HG02678 (cell line): ENCODE measurements around the gene SEMA3G.

Source experiments
- ATAC-seq: cut with Tn5 transposase; IDR thresholded peaks from one replicate; pipeline ENCODE4 v1.9.1; 2021; ENCODE audit warnings: mild to moderate bottlenecking, moderate library complexity; ENCODE audit not compliant: unreplicated experiment

SEMA3G gene

DNA sequence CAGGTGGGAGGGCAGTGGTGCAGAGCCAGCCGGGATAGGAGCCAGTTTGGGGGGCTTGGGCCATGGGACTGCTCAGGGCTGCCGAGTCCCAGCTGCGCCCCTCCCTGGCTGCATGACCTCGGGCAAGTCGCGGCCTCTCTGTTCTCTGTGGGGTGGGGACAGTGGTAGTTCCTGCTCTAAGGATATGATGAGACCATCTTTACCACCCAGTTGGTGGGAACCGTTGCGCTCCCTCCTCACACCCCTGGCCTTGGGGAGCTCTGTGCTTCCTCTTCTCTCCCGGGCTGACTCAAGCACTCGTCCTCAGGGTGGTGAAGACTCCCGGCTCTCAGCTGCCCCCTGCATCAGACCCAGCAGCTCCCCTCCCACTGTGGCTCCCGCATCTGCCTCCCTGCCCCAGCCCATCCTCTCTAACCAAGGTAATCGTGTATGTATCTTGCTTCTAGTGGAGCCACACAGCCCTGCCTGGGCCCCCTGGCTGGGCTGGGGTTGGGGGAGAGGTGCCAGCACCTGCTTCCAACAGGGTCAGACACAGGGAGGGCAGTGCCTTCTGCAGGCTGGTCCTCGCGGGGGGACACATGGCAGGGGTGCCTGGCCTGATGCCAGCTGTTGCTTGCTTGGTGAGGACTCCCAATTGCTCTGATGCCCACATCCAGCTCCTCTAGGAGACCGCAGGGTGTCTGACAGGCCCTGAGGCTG is 35.1 kb upstream of the SEMA3G start:
- no peak for ATAC-seq

DNA sequence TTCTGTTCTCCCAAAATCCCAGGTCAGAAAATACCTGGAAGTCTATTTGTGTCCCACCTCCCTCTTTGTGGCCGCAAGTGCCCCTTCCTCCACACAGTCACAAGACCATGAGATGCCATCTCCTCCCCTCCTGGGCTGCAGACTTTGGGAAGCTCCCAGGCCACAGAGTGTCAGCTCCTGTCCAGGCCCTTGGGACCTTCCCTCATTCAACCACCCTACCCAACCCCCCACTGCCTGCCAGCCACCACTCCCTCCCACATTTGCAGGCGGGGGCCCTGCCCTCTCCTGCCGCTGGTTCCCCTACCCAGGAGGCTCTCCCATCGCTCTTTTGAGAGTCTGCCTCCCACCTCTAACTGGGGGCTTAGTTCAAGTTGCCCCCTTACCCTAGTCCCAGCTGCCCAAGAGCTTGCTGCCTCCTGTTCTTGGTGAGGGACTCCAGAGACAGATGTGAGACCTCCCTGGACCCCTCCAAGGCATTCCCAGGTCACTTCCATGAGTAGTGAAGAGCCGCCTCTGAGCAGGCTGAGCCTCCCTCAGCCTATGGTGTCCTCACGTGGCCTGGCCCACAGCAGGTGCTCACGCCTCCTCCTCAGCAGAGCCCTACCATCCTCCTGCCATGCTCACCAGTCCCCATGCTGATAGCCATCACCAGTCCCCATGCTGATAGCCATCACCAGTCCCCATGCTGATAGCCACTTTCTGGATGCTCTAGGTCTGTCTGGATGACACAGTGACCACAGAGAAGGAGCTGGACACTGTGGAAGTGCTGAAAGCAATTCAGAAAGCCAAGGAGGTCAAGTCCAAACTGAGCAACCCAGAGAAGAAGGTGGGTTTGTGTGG is 34.4 kb upstream of the SEMA3G start:
- ATAC-seq = no peak

DNA sequence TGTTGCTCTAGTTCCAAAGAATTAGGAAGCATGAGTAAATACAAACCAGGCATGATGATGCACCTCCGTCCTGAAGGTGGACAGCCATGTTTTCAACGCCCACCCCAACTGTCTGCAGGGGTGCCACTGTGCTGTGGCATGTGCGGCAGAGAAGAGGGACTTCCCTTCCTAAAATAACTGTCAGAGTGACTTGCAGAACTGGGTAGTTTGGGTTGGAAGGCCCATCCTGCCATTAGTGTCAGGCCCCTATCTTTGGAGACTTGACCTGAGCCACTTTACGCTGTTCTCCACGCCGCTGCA is 32.8 kb upstream of the SEMA3G start:
- no peak for ATAC-seq

DNA sequence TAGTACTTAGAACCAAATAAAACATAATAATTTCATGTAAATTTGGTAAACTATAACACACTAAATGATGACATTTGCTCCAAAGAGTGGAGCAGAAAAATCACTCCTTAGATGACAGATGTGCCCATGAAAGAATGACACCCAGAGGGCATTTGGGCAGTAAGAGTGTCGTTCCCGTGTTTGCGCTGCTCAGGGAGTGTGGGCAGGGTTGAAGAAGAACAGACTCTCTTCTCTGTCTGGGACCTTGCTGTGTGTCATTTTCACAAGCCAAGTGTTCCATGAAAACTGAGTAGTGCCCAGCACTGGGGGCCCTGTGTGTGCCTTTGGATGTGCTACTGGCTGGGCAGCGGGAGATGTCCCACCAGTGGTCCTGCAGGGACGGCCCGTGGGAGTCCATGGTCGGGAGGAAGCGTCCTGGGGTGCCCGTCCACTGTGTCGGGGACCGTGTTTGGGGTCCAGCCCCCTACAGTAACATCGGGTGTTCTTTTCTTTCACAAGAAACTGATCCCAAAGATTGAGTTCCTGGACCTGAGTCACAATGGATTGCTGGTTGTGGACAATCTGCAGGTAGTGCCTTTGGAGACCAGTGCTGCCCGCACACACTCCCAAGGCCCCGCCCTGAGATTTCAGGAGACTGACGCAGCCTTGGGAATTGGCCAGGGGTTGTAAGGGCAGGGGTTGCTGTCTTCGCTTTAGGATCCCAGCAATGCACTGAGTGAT is 32.3 kb upstream of the SEMA3G start:
- no peak for ATAC-seq

DNA sequence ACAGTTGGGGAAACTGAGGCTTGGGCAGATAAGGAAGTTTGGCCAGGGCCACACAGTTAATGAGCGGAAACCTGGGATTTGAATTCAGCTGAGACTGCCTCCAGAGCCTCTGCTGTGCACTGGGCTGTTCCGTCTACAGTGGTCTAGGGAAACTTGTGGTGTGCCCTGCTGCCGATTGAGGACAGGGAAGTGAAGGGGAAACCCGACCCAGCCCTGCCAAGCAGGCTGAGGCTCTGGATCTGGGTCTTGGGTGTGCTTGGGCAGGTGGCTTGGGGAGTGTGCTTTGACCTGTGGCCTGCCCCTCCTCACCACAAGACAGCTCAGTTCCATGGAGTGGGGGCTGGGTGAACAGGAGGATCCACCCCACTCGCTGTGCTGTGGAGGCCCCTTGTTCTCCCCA is 28.1 kb upstream of the SEMA3G start:
- ATAC-seq = no peak

DNA sequence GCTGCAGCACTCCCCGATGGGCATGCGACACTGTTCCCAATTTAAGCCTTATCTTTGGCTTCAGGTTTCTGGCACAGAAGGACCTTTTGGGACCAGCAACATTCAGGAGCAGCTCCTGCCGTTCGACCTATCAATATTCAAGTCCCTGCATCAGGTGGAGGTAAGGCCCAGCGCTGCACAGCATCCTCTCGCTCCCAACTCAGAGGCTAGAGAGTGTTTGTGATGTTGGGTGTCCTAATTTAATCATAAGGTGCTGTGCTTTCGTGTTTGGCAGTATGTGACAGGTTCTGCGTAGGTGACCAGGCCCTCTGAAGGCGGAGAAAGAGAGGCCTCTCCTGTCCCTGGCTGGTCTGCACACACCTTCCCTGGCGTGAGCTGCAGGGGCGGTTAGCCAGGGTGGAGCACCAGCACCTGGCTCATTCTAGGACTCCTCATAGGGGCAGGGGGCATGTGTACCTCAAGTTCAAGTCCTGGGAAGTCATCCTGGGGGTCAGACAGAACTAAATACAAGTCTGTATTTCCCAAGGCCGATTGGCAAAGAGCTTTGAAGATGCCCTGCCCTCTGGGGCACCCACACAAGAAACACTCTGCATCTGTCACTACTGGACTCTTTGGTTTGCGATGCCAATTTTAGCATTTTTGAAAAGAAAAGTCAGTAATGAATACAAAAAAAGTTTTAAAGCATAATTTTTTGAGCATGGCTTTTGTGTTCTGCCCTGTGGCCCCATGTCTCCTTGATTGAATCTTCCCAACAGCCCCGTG is 27.5 kb upstream of the SEMA3G start:
- ATAC-seq = no peak

DNA sequence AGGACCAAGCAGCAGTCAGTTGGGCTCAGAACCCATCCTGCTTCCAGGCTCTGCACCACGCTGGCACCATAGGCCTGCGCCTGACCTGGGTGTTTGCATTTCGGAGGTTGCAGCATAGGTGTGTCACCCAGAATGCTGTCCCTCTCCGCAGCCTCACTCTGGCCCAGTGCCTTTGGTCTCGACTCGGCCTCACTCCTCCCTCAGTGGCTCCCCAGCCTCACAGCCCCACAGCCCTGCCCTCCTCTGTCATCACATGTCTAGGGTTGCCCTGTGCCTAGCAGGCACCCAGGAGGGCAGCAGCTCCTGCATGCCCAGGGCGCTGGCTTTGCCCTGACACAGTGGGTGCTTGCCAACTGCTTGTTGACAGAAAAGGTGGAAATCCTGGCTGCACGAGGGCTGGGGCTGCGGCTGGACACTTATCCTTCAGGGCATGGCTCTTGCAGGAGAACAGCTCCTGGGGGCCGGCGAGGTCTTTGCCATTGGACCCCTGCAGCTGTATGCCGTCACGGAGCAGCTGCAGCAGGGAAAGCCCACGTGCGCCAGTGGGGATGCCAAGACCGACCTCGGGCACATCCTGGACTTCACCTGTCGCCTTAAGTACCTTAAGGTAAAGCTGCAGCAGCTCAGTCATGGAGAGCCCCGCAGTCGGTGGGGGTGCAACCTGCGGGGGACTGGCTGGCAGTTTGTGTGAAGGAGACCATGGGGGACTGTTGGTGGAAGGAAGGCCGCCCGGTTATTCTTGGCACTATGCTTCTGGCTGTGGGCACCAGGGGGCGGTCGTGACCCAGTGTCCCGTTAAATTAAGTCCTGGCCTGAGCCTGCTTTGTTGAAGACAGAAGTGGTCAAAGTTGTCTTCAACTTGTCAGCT is 26.7 kb upstream of the SEMA3G start:
- ATAC-seq = no peak

DNA sequence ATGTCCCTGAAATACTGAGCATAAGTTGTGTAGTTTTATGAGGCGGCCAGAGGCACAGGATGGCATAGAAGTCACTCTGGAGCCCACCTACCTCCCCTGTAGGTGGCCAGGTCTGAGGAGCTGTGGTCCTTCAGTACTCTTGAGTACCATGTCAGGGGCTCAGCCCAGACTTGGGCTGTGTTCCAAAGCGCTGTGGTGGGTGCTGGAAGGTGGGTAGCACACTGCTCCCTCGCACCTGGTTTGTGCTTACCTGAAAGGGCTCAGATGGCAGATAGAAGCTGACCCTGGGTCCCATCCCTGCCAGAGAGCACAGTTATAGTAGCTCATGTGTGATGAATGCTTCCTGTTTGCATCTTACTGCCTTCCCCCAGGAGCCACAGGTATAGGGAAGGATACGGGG is 26.0 kb upstream of the SEMA3G start:
- no peak for ATAC-seq

DNA sequence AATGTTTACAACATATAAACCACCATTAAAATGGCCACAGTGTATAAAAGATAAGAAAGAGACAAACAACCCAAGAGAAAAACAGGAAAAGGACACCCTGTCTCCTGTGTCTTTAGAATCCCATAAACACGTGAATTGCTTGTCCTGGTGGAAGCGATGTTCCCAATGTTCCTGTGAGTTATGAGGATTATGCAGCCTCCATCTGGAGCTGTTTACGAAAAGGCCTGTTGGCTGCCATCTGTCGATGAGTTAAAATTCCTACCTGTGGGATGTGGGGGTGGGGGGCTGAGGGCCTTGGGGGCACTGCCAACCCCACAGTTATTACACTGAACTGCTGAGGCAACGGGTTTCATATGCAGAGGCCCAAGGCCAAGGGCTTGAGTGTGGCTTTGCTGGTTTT is 24.1 kb upstream of the SEMA3G start:
- no peak for ATAC-seq

DNA sequence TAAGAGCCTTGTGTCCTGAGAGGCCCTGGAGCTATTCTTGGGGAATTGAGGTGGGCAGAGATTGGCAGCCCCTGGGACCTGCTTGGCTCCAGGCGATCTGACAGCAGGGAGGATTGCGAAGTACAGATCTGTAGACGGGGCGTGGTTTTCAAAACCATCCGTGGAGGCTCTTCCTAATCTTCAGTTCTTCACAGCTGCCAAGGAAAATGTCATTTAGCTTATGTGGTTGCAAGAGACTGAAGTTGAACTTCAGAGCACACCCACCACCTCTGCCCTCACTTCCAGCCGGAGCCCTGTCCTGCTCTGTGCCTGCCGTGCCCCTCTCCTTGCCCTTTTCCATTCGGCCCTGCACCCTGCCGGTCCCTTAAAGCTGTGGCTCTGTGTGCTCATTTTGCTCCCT is 23.4 kb upstream of the SEMA3G start:
- ATAC-seq = no peak

DNA sequence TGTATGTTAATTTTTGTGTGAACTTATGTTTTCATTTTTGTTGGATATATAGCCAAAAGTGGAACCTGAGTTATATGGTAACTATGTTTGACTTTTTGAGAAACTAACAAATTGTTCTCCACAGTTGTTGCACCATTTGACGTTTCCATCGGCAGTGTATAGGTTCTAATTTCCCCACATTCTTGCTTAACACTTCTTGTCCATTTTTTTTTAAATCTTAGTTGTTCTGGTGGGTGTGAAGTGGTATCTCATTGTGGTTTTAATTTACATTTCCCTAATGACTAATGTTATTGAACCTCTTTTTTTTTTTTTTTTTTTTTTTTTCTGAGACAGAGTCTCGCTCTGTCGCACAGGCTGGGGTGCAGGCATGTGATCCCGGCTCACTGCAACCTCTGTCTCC is 18.5 kb upstream of the SEMA3G start:
- no peak for ATAC-seq

DNA sequence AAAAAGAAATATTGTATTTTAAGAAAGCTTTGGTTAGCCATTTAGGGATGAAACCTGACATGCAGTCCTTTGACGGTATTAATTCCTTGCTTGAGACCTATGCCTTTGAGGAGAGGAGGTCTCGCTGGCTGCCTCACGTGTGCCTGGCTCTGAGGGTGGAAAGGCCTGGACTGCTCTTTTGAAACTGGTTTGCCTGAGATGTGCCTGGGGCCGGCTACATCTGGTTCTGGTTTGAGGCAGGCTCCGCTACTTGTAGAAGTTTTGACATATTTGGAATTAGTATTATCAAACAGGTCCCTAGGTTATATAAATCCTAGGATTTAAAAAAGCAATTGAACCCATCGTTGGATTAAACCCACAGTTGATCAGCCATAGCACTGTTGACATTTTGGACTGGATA is 17.0 kb upstream of the SEMA3G start:
- no peak for ATAC-seq

DNA sequence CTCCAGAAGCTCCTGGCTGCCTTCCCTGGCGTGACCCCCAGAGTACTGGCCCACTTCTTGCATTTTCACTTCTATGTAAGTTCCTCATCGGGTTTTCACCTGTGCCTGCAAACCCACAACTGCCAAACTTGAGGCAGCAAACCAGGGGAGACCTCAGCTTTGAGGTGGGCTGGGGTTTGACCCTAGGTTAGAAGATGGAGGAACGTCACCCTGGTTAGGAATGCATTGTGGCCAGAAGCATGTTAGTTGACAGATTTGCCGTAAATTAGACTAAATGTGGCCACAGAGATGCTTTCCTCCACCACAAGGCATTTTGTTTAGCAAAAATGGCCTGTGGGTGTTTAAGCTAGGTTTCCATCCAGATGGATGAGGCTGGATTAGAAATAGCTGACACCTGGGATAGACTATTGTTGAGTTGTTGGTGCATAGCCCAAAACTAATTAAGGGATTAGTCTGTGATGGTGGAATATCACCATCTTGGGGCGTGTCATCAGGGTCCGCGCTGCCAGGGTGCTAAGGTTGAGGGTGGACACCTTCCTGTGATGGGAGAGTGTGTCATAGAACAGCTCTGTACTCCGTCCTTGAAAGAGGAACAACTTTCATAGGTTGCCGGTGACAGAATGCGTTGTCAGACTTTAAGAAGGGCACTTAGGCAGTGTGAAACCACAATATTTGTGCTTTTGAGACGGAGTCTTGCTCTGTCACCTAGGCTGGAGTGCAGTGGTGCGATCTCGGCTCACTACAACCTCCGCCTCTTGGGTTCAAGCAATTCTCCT is 14.1 kb upstream of the SEMA3G start:
- no peak for ATAC-seq

DNA sequence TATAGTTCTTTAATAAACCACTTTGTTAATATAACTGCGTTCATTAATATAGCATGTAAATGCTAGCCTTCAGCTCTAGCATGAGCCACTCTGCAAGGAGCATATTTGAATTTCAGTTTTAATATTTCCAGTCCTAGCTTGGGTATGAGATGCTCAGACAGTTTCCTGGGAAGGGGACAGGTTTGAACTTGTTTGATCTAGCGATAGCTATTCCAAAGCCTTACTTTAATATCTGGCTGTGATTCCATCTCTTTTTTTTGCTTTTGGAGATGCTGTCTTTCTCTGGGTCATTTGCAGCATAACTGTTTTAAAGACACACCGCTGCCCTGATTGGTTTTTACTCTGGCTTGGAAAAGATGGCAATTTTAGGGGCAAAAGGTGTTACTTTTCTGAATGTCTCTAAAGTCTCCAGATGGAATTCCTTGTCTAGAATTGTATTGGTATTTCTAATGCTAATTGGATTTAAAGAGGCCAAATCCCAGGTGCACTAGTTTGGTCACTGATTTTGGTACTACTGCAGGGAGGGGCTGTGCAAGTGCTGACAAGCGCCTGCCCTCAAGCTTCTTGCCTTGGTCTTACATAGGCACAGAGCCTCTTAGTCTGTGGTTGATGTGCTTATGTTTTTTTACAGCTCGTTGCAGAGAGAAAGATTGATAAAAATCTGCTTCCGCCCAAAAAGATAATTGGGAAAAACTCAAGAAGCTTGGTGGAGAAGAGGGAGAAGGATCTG is 13.3 kb upstream of the SEMA3G start:
- ATAC-seq = no peak

DNA sequence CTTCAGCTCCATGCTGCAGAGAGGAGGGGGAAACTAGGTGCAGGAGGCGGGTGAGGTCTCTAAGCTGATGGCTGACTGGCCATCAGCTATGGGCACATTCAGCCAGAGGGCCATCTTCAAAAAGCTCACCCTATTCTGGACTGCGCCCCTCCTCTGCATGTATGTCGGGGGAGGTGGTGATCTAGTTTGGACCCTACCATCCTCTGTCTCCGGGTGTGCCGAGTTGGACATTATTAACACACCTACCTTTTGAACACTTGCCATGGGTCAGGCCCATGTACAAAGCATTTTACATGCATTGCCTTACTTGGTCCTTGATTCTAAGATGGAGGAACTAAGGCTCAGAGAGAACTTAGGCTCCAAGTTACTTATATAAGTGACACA is 11.9 kb upstream of the SEMA3G start:
- no peak for ATAC-seq

DNA sequence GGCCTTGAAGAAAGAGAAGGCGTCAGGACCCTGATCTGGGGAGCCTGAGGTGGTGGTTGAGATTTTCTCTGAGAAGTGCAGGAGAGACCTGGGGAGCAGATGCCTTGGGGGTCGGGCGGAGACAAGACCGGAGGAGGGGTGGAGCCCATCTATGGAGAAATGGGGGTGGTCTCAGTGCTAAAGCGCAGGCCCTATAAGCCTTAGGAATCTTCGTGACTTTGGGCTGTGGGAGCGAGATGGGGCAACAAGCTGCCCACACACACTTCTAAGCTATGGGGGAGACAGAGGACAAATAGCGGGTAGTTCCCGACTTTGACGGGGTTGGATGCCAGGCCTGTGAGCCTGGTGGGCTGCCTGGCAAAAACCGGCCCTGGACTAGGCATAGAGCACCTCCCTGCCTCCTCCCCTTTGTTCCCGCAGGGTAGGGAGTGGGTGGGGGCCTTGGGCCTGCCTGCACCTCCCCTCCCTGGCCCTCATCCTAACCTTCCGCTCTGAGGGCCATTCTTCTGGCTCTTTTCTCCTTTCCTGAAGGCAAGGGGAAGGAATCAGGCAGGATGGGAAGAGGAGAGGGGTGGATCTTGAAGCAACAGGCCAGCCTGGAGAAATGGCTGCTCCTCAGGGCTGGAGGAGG is 11.4 kb upstream of the SEMA3G start:
- ATAC-seq = no peak

DNA sequence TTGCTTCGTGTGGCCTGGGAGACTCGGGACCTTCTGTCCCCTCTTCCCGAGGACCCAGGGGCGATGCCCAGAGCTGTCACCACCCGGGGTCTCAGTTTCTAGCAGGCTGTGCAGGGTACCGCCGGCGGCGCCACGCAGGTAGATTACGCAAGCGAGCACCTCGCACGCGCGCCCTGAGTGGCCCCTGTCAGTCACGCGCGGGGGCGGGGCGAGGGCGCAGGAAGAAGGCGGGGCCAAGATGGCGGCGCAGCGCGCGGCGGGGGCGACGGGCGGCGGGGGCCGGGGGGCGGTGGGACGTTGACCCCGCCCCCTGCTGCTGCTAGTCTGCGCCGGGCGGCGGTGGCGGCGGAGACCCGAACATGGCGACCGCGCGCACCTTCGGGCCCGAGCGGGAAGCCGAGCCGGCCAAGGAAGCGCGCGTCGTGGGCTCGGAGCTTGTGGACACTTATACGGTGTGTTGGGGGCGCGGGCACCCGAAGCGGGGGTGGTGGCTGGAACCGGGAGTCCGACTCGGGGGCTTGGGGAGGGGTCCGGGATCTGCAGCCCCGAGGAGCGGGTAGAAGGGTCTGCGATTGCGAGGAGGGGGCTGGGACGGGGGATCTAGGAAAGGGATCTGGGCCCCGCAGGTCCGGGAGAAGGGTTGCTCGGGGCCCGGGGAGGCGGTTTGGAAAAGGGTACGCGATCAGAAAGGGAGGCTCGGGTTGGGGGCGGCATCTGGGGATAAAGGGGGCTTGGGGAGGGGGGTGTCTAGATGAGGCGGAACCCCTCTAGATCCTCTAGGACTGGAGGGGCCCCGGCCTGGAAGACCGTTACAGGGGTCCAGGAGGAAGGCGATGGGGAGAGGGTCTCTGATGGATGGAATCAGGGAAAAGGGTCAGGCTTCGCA is 10.6 kb upstream of the SEMA3G start, which contains the start of gene NISCH:
TSS of gene NISCH (plus strand) at position 322 of the 886 bp plus-strand sequence. CDS start at position 360, 38 bp downstream.
- peak; percentile 77 for ATAC-seq

DNA sequence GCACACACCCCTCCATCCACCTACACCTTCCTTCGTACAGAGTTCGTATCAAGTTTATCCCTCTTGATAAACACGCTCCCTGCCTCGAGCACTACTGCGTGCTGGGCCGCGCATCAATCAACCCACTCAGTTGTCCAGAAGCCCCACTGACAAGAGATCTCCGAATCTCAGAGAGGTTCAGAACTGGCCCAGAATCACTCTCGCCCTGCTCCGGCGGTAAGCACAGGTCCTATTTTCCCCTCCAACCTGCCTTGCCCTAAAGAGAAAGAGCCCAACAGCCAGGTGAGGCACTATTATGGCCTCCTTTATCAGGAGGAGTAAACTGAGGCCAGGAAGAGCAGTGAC is 10.0 kb upstream of the SEMA3G start:
- ATAC-seq = no peak
